ENCODE results near the gene OR4D9.

- no peak for TF ChIP-seq CTCF (IDR thresholded peaks at IDR 0.05; ENCODE audit: low read length)
- TF ChIP-seq EZH2 (IDR thresholded peaks at IDR 0.05; ENCODE audit: borderline replicate concordance, low read length), result no peak
Observed at GRCh38 chr11:59558270-59558643, 46.9 kb downstream of the OR4D9 start.

All from OCI-LY1 (cell line).